ENCODE measurements around the gene FAM107B. TPM values are rescaled to one million over a fixed set of nuclear protein-coding genes. Genes with fewer than 3 reads are reported as not detected.

The FAM107B gene
- total RNA-seq, 1 experiment from 2014 or later, result 41.3 TPM

GRCh38 chr10:14652816-14653215, 121.9 kb downstream of the FAM107B start:
- Mint-ChIP-seq H3K27ac (ENCODE audit: low read depth, unreplicated experiment) (peak overlapping the region; percentile 96), H3K36me3 (ENCODE audit: insufficient read depth, unreplicated experiment) (no peaks in the 10 kb centered on the region), H3K27me3 (ENCODE audit: insufficient read depth, unreplicated experiment) (no peaks in the 10 kb centered on the region), H3K4me3 (ENCODE audit: unreplicated experiment) (no peak overlapping the region), H3K9me3 (ENCODE audit: unreplicated experiment) (no peaks in the 10 kb centered on the region), H3K4me1 (ENCODE audit: insufficient read depth, unreplicated experiment) (peaks cover 16% of the 10 kb centered on the region)
- intact Hi-C loops (cut with micrococcal nuclease), result loop anchor here (2.0 kb wide), 1 partner anchor 50 kb away; no protein-coding TSS in a partner anchor
- no peak for TF ChIP-seq CTCF (IDR thresholded peaks at IDR 0.05; ENCODE audit: unreplicated experiment)
- no peak for DNase-seq (ENCODE audit: unreplicated experiment)
- no TSS peak for BruUV-seq (replicated peaks)
- POLR2A ChIA-PET, result interaction anchor here (0.7 to 1.8 kb wide), 3 partner anchors 48 to 813 kb away, joined by 4 to 7 read pairs (median 5); partner anchors contain the start of genes CDNF, HSPA14 and MSANTD7
- CTCF ChIA-PET, result interaction anchor here (0.9 kb wide), 2 partner anchors 158 to 170 kb away, joined by 4 to 6 read pairs; no protein-coding TSS in a partner anchor

- ChIA-PET POLR2A (interaction anchor here (0.6 kb wide), 1 partner anchor 37 kb away, joined by 3 read pairs; no protein-coding TSS in a partner anchor), CTCF (interaction anchor here (0.6 to 0.9 kb wide), 4 partner anchors 13 to 171 kb away, joined by 3 to 6 read pairs (median 4); no protein-coding TSS in a partner anchor)
- BruUV-seq (replicated peaks), result no TSS peak
- Mint-ChIP-seq H3K36me3 (ENCODE audit: insufficient read depth, unreplicated experiment) (no peaks in the 10 kb centered on the region), H3K27ac (ENCODE audit: low read depth, unreplicated experiment) (no peak overlapping the region), H3K27me3 (ENCODE audit: insufficient read depth, unreplicated experiment) (no peaks in the 10 kb centered on the region), H3K9me3 (ENCODE audit: unreplicated experiment) (no peaks in the 10 kb centered on the region), H3K4me3 (ENCODE audit: unreplicated experiment) (no peak overlapping the region), H3K4me1 (ENCODE audit: insufficient read depth, unreplicated experiment) (peaks cover 16% of the 10 kb centered on the region)
- DNase-seq (ENCODE audit: unreplicated experiment), result no peak
- TF ChIP-seq CTCF (IDR thresholded peaks at IDR 0.05; ENCODE audit: unreplicated experiment), result no peak
- intact Hi-C loops (cut with micrococcal nuclease), result loop anchor here (2.0 kb wide), 1 partner anchor 49 kb away; no protein-coding TSS in a partner anchor
Observed at GRCh38 chr10:14652067-14652466, 122.6 kb downstream of the FAM107B start.

- no peak overlapping the region for H3K27ac Mint-ChIP-seq (ENCODE audit: low read depth, unreplicated experiment)
- H3K4me3 Mint-ChIP-seq (ENCODE audit: unreplicated experiment), result no peak overlapping the region
- no peak for TF ChIP-seq CTCF (IDR thresholded peaks at IDR 0.05; ENCODE audit: unreplicated experiment)
- no TSS peak for BruUV-seq (replicated peaks)
- peaks cover 4% of the 10 kb centered on the region for H3K36me3 Mint-ChIP-seq (ENCODE audit: insufficient read depth, unreplicated experiment)
- no peaks in the 10 kb centered on the region for H3K27me3 Mint-ChIP-seq (ENCODE audit: insufficient read depth, unreplicated experiment)
- intact Hi-C loops (cut with micrococcal nuclease), result no loop called here
- peaks cover 12% of the 10 kb centered on the region for H3K4me1 Mint-ChIP-seq (ENCODE audit: insufficient read depth, unreplicated experiment)
- no peaks in the 10 kb centered on the region for H3K9me3 Mint-ChIP-seq (ENCODE audit: unreplicated experiment)
- CTCF ChIA-PET, result interaction anchor here (0.6 to 0.7 kb wide), 3 partner anchors 25 to 107 kb away, joined by 3 read pairs; no protein-coding TSS in a partner anchor
- no peak for DNase-seq (ENCODE audit: unreplicated experiment)
- POLR2A ChIA-PET, result interaction anchor here (1.2 kb wide), 1 partner anchor 16 kb away, joined by 4 read pairs; no protein-coding TSS in a partner anchor
Observed at GRCh38 chr10:14649739-14650138, 125.0 kb downstream of the FAM107B start.

GRCh38 chr10:14648946-14649345, 125.8 kb downstream of the FAM107B start:
- POLR2A ChIA-PET, result interaction anchor here (0.6 to 1.4 kb wide), 3 partner anchors 12 to 15 kb away, joined by 4 to 5 read pairs (median 4); no protein-coding TSS in a partner anchor

More at GRCh38 chr10:14648946-14649345, 125.8 kb downstream of the FAM107B start:
- Mint-ChIP-seq H3K36me3 (ENCODE audit: insufficient read depth, unreplicated experiment) (peaks cover 4% of the 10 kb centered on the region), H3K4me3 (ENCODE audit: unreplicated experiment) (no peak overlapping the region), H3K9me3 (ENCODE audit: unreplicated experiment) (no peaks in the 10 kb centered on the region), H3K27me3 (ENCODE audit: insufficient read depth, unreplicated experiment) (no peaks in the 10 kb centered on the region), H3K27ac (ENCODE audit: low read depth, unreplicated experiment) (no peak overlapping the region), H3K4me1 (ENCODE audit: insufficient read depth, unreplicated experiment) (peaks cover 6% of the 10 kb centered on the region)
- CTCF ChIA-PET, result interaction anchor here (0.6 to 0.7 kb wide), 3 partner anchors 36 to 457 kb away, joined by 3 to 4 read pairs (median 3); no protein-coding TSS in a partner anchor
- DNase-seq (ENCODE audit: unreplicated experiment), result no peak
- TF ChIP-seq CTCF (IDR thresholded peaks at IDR 0.05; ENCODE audit: unreplicated experiment), result no peak
- no TSS peak for BruUV-seq (replicated peaks)
- intact Hi-C loops (cut with micrococcal nuclease), result no loop called here
